Peyer's patch (tissue), 4 donors: Measurements from ENCODE around the gene BZW2. TPM values are rescaled to one million over a fixed set of nuclear protein-coding genes. Genes with fewer than 3 reads are reported as not detected.

ENCODE experiments used
- DNase-seq, 3 donors: peaks; one replicate each; pipeline ENCODE4 v3.0.0-alpha.2; 2017 to 2019
- H3K27ac ChIP-seq, 4 donors: fragments of 200-600 bp; sonication (generic); one replicate each; pipeline ENCODE4 v1.5.1; 2016 to 2019
- H3K27me3 ChIP-seq, 2 donors: fragments of 200-600 bp; sonication (generic); one replicate each; pipeline ENCODE4 v1.5.1; 2019
- H3K36me3 ChIP-seq, 3 donors: fragments of 200-600 bp; sonication (generic); one replicate each; pipeline ENCODE4 v1.5.1; 2016 to 2019
- H3K4me1 ChIP-seq, 4 donors: fragments of 200-600 bp; sonication (generic); one replicate each; pipeline ENCODE4 v1.5.1; 2016 to 2019
- H3K4me3 ChIP-seq, 4 donors: fragments of 200-600 bp; sonication (generic); 1 replicate in 3 of 4; 2 replicates in 1 of 4; pipeline ENCODE4 v1.5.1; 2016 to 2019; ENCODE audit warnings: mild to moderate bottlenecking in 1 of 4
- H3K9me3 ChIP-seq, 4 donors: fragments of 200-600 bp; sonication (generic); one replicate each; pipeline ENCODE4 v1.5.1; 2016 to 2019; ENCODE audit warnings: mild to moderate bottlenecking in 1 of 4
- CTCF ChIP-seq, 6 experiments: fragments of 450-650 bp in 4 of 6; fragments of 200-600 bp in 2 of 6; sonication (generic) in 1 of 6; IDR thresholded peaks; one replicate each; pipeline ENCODE4 v1.5.1; 2017 to 2019; ENCODE audit warnings: antibody characterized with exemption in 6 of 6, mild to moderate bottlenecking in 3 of 6, moderate library complexity in 1 of 6
- POLR2A ChIP-seq, 2 donors: fragments of 450-650 bp; IDR thresholded peaks; one replicate each; pipeline ENCODE4 v1.5.1; 2017; ENCODE audit warnings: antibody characterized with exemption in 2 of 2, mild to moderate bottlenecking in 2 of 2, moderate library complexity in 2 of 2
- total RNA-seq, 4 donors: library from RNA; depleted of rRNA; stranded (reverse); fragments of >200 nt; gene quantifications; one replicate each; pipeline ENCODE4 v1.1.0, GENCODE V29; 2016

Gene BZW2
- total RNA-seq, 4 donors from 2014 or later = 34.4 to 54.0 (median 42.9) TPM

- DNase-seq = no peak
- H3K36me3 ChIP-seq = peaks cover 0 to 58% (median 0%) of the 10 kb centered on the region in 3 donors
- no peaks in the 10 kb centered on the region for H3K27me3 ChIP-seq
- H3K4me1 ChIP-seq = no peaks in the 10 kb centered on the region
- no peak overlapping the region for H3K27ac ChIP-seq
- H3K4me3 ChIP-seq = no peak overlapping the region
- no peak for TF ChIP-seq POLR2A (IDR thresholded peaks at IDR 0.05)
- TF ChIP-seq CTCF (IDR thresholded peaks at IDR 0.05) = no peak
- no peaks in the 10 kb centered on the region for H3K9me3 ChIP-seq
Observed at GRCh38 chr7:16616542-16616941, 29.4 kb upstream of the BZW2 start.

DNA sequence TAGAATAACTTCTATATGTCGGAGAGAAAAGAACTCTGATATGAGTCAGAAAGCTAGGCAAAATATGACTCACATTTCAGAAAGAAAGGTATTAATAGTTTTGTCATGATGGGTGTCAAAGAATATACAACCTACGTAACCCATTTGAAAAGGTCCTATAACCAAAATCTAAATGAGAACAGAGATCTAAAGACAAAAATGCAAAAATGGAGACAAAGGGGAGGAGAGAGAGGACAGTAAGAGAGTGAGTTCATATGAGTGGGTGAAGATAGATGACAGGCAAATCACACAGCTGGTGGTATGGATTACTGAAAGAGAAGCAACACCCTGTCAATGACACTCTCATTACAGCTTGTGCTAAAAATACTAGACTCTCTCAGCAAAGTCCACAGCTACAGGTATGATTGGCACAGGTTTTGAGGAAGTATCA is 26.0 kb upstream of the BZW2 start:
- Histone ChIP-seq H3K36me3 (peaks cover 0 to 74% (median 0%) of the 10 kb centered on the region in 3 donors), H3K4me3 (no peak overlapping the region)

GRCh38 chr7:16626388-16626787 is 19.6 kb upstream of the BZW2 start:
- H3K36me3 ChIP-seq = peaks cover 0 to 41% (median 0%) of the 10 kb centered on the region in 3 donors
- TF ChIP-seq CTCF (IDR thresholded peaks at IDR 0.05) (no peak), POLR2A (IDR thresholded peaks at IDR 0.05) (no peak)
- no peaks in the 10 kb centered on the region for H3K4me1 ChIP-seq
- H3K9me3 ChIP-seq = no peaks in the 10 kb centered on the region
- no peak for DNase-seq
- no peak overlapping the region for H3K27ac ChIP-seq
- no peak overlapping the region for H3K4me3 ChIP-seq
- H3K27me3 ChIP-seq = no peaks in the 10 kb centered on the region

More for the DNA sequence above, 26.0 kb upstream of the BZW2 start:
- no peak for DNase-seq
- TF ChIP-seq CTCF (IDR thresholded peaks at IDR 0.05) (no peak), POLR2A (IDR thresholded peaks at IDR 0.05) (no peak)
- Histone ChIP-seq H3K9me3 (no peaks in the 10 kb centered on the region), H3K4me1 (no peaks in the 10 kb centered on the region), H3K27me3 (no peaks in the 10 kb centered on the region), H3K27ac (no peak overlapping the region)

GRCh38 chr7:16627236-16627635 is 18.7 kb upstream of the BZW2 start:
- Histone ChIP-seq H3K27ac (no peak overlapping the region), H3K36me3 (peaks cover 0 to 33% (median 0%) of the 10 kb centered on the region in 3 donors), H3K9me3 (no peaks in the 10 kb centered on the region), H3K27me3 (no peaks in the 10 kb centered on the region), H3K4me3 (no peak overlapping the region), H3K4me1 (no peaks in the 10 kb centered on the region)
- no peak for DNase-seq
- TF ChIP-seq POLR2A (IDR thresholded peaks at IDR 0.05) (no peak), CTCF (IDR thresholded peaks at IDR 0.05) (no peak)

DNA sequence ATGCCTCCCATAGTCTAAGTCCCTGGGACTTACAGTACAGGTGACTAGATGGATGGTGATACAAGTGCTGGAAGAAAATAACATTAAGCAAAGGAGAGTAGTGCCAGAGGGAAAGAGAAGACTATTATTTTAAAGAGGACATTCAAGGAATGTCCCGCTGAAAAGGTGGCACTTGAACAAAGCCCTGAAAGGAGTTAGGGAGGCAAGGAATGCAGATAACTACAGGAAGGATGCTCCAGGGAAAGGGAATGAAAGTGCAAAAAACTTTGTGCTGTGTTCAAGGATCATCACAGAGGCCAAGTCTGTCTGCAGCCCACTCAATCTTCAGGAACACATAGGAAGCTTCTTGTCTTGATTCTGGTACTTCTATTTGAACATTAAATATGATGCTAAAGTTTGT is 15.3 kb upstream of the BZW2 start:
- TF ChIP-seq CTCF (IDR thresholded peaks at IDR 0.05) = no peak
- no peak for TF ChIP-seq POLR2A (IDR thresholded peaks at IDR 0.05)
- H3K4me1 ChIP-seq = peaks cover 0 to 14% (median 0%) of the 10 kb centered on the region in 4 donors
- H3K36me3 ChIP-seq = peaks cover 0 to 4% (median 0%) of the 10 kb centered on the region in 3 donors
- H3K9me3 ChIP-seq = no peaks in the 10 kb centered on the region
- H3K4me3 ChIP-seq = no peak overlapping the region
- no peak overlapping the region for H3K27ac ChIP-seq
- no peak for DNase-seq
- H3K27me3 ChIP-seq = no peaks in the 10 kb centered on the region

- TF ChIP-seq POLR2A (IDR thresholded peaks at IDR 0.05) = no peak
- TF ChIP-seq CTCF (IDR thresholded peaks at IDR 0.05) = no peak
- H3K4me1 ChIP-seq = peaks cover 0 to 38% (median 0%) of the 10 kb centered on the region in 4 donors
Observed at GRCh38 chr7:16634271-16634738, 11.7 kb upstream of the BZW2 start.

More at GRCh38 chr7:16634271-16634738, 11.7 kb upstream of the BZW2 start:
- no peak overlapping the region for H3K4me3 ChIP-seq
- H3K27ac ChIP-seq = peak overlapping the region in 3 of 4 donors; percentile 2 to 42 (median 36)
- DNase-seq = no peak
- H3K27me3 ChIP-seq = no peaks in the 10 kb centered on the region
- no peaks in the 10 kb centered on the region for H3K9me3 ChIP-seq
- peaks cover 0 to 4% (median 0%) of the 10 kb centered on the region in 3 donors for H3K36me3 ChIP-seq
